Testis (tissue), 2 donors: ENCODE data around the gene P2RY8.

Experiments
- POLR2A ChIP-seq: fragments of 450-650 bp; IDR thresholded peaks from one replicate; pipeline ENCODE4 v1.6.1; 2017; ENCODE audit warnings: antibody characterized with exemption, mild to moderate bottlenecking, moderate library complexity
- TF ChIP-seq, protein P1 (sequence below), 3 experiments: fragments of 450-650 bp in 2 of 3; fragments of 200-600 bp in 1 of 3; sonication (generic) in 1 of 3; IDR thresholded peaks; one replicate each; pipeline ENCODE4 v1.5.1; 2016 to 2019; ENCODE audit warnings: antibody characterized with exemption in 3 of 3, mild to moderate bottlenecking in 2 of 3, moderate library complexity in 1 of 3

DNA sequence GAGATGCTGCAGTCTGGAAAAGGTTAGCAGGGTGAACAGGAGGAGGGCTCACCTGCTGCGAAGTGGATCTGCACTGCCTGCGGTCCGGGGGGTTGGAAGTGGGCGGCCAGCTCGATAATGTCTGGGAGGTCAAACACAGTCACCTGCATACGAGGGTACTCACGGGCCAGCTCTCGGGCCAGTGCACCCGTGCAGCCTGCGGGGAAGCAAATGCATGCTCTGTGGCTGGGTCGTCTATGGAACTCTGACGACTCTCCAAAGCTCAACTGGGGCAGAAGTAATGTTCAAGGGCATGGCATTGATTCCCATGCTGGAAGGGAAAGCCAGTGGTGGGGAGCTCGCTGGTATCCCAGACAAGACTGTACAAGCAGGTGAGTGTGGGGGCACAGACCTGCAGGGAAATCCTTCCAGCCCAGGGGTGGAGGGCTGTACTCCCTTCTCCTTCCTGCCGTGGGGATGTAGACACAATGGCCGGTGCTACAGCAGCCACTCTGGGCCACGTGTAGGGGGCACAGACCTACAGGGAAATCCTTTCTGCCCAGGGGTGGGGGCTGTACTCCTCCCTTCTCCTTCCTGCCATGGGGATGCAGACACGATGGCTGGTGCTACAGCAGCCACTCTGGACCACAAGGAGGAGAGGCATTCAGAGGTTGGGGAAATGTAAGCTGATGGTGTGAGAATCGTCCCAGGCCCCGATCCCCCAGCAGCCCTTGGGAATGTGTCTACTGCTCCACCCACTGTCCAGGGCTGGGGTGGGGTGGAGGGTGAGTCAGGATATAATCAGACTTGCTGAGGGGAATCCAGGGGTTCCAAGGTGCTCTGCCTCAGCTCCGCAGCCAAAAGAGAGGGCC lies 118.8 kb downstream of the P2RY8 start:
- TF ChIP-seq POLR2A, result no peak
- TF ChIP-seq, protein P1, sequence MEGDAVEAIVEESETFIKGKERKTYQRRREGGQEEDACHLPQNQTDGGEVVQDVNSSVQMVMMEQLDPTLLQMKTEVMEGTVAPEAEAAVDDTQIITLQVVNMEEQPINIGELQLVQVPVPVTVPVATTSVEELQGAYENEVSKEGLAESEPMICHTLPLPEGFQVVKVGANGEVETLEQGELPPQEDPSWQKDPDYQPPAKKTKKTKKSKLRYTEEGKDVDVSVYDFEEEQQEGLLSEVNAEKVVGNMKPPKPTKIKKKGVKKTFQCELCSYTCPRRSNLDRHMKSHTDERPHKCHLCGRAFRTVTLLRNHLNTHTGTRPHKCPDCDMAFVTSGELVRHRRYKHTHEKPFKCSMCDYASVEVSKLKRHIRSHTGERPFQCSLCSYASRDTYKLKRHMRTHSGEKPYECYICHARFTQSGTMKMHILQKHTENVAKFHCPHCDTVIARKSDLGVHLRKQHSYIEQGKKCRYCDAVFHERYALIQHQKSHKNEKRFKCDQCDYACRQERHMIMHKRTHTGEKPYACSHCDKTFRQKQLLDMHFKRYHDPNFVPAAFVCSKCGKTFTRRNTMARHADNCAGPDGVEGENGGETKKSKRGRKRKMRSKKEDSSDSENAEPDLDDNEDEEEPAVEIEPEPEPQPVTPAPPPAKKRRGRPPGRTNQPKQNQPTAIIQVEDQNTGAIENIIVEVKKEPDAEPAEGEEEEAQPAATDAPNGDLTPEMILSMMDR (IDR thresholded peaks at IDR 0.05), result no peak
